Osteoblast (primary cell): Measurements from ENCODE around the gene MTMR2. TPM values are rescaled to one million over a fixed set of nuclear protein-coding genes. Genes with fewer than 3 reads are reported as not detected.
A peak's percentile ranks its signal among the peaks of the same experiment; 100 is the strongest.

Experiments used
- DNase-seq: peaks from one replicate; pipeline ENCODE4 v3.0.0; 2011; ENCODE audit warnings: low spot score, mixed read lengths; ENCODE audit not compliant: insufficient read length; ENCODE audit errors: missing footprints
- H2AFZ ChIP-seq: 2 replicates; pipeline ENCODE4 v1.6.0; 2011; ENCODE audit warnings: mild to moderate bottlenecking, low read length
- H3K27ac ChIP-seq: 2 replicates; pipeline ENCODE4 v1.5.1; 2011; ENCODE audit warnings: mild to moderate bottlenecking, low read depth, low read length, moderate library complexity
- H3K27me3 ChIP-seq: 2 replicates; pipeline ENCODE4 v1.6.0; 2012; ENCODE audit warnings: mild to moderate bottlenecking, control low read depth, inconsistent platforms, low read length, moderate library complexity; ENCODE audit not compliant: insufficient read depth
- H3K36me3 ChIP-seq: 2 replicates; pipeline ENCODE4 v1.5.1; 2011; ENCODE audit warnings: mild to moderate bottlenecking, low read length, control low read depth, moderate library complexity; ENCODE audit not compliant: insufficient read depth
- H3K4me1 ChIP-seq: 2 replicates; pipeline ENCODE4 v1.5.1; 2011; ENCODE audit warnings: mild to moderate bottlenecking, low read length, control low read depth, moderate library complexity; ENCODE audit not compliant: insufficient read depth
- H3K4me2 ChIP-seq: 2 replicates; pipeline ENCODE4 v1.6.0; 2011; ENCODE audit warnings: mild to moderate bottlenecking, low read length; ENCODE audit not compliant: insufficient read depth
- H3K4me3 ChIP-seq: fragments of 200-600 bp; sonication (generic); 3 replicates; pipeline ENCODE4 v1.5.1; 2012; ENCODE audit warnings: mild to moderate bottlenecking, low read length, inconsistent platforms; ENCODE audit not compliant: insufficient read depth
- H3K79me2 ChIP-seq: 2 replicates; pipeline ENCODE4 v1.6.0; 2012; ENCODE audit warnings: mild to moderate bottlenecking, low read length, control low read depth, inconsistent platforms; ENCODE audit not compliant: insufficient read depth
- H3K9me3 ChIP-seq: 2 replicates; pipeline ENCODE4 v1.5.1; 2011; ENCODE audit warnings: low read depth, low read length, control low read depth
- H4K20me1 ChIP-seq: 2 replicates; pipeline ENCODE4 v1.6.0; 2012; ENCODE audit warnings: mild to moderate bottlenecking, low read length, control low read depth; ENCODE audit not compliant: insufficient read depth
- total RNA-seq: library from RNA; depleted of rRNA; stranded (reverse); fragments of >200 nt; gene quantifications from 2 replicates; pipeline ENCODE4 v1.2.3, GENCODE V29; 2012
- TF ChIP-seq, protein P1 (sequence below): IDR thresholded peaks from 2 replicates; pipeline ENCODE4 v1.5.1; 2011; ENCODE audit warnings: mild to moderate bottlenecking, low read depth, low read length, moderate library complexity; ENCODE audit errors: extremely low read depth

The MTMR2 gene
- total RNA-seq, 1 donor = 44.9 TPM

DNA sequence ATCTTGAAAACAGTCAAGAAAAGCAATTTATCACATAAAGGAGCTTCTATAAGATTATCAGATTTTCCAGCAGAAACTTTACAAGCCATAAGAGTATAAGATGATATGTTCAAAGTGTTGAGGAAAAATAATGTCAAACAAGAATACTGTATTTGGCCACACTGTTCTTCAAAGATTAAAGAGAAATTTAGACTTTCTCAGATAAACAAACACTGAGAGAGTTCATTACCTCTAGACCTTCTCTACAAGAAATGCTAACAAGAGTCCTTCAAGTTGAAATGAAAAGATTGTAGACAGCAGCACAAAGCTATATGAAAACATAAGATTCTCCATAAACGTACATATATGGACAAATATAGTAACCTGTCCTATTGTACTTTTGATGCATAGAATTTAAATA lies 8.0 kb upstream of the MTMR2 start:
- no peaks in the 10 kb centered on the region for H3K4me1 ChIP-seq
- no peak overlapping the region for H2AFZ ChIP-seq
- no peak overlapping the region for H3K4me3 ChIP-seq
- DNase-seq = peak; percentile 65
- TF ChIP-seq, protein P1, sequence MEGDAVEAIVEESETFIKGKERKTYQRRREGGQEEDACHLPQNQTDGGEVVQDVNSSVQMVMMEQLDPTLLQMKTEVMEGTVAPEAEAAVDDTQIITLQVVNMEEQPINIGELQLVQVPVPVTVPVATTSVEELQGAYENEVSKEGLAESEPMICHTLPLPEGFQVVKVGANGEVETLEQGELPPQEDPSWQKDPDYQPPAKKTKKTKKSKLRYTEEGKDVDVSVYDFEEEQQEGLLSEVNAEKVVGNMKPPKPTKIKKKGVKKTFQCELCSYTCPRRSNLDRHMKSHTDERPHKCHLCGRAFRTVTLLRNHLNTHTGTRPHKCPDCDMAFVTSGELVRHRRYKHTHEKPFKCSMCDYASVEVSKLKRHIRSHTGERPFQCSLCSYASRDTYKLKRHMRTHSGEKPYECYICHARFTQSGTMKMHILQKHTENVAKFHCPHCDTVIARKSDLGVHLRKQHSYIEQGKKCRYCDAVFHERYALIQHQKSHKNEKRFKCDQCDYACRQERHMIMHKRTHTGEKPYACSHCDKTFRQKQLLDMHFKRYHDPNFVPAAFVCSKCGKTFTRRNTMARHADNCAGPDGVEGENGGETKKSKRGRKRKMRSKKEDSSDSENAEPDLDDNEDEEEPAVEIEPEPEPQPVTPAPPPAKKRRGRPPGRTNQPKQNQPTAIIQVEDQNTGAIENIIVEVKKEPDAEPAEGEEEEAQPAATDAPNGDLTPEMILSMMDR = no peak
- H3K27me3 ChIP-seq = no peaks in the 10 kb centered on the region
- H4K20me1 ChIP-seq = no peaks in the 10 kb centered on the region
- H3K36me3 ChIP-seq = no peaks in the 10 kb centered on the region
- H3K27ac ChIP-seq = no peak overlapping the region
- H3K79me2 ChIP-seq = no peaks in the 10 kb centered on the region
- no peak overlapping the region for H3K4me2 ChIP-seq
- no peaks in the 10 kb centered on the region for H3K9me3 ChIP-seq

DNA sequence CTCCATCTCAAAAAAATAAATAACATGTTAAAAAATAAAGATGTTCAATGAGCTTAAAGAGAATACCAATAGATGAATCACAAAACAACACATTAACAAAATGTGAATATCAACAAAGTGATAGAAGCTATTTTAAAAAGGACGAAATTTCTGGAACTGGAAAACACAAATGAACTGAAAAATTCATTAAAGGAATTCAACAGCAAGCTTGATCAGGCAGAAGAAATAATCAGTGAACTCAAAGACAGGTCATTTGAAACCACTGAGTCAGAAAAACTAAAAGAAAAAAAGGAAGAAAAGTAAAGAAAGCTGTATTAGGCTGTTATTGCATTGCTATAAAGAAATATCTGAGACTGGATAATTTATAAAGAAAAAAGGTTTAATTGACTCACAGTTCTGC lies 7.0 kb upstream of the MTMR2 start:
- Histone ChIP-seq H3K4me1 (no peaks in the 10 kb centered on the region), H3K27ac (no peak overlapping the region), H3K4me2 (no peak overlapping the region), H2AFZ (no peak overlapping the region), H3K27me3 (no peaks in the 10 kb centered on the region), H4K20me1 (no peaks in the 10 kb centered on the region), H3K4me3 (no peak overlapping the region), H3K79me2 (no peaks in the 10 kb centered on the region), H3K9me3 (no peaks in the 10 kb centered on the region), H3K36me3 (no peaks in the 10 kb centered on the region)
- TF ChIP-seq, protein P1 = no peak
- no peak for DNase-seq

DNA sequence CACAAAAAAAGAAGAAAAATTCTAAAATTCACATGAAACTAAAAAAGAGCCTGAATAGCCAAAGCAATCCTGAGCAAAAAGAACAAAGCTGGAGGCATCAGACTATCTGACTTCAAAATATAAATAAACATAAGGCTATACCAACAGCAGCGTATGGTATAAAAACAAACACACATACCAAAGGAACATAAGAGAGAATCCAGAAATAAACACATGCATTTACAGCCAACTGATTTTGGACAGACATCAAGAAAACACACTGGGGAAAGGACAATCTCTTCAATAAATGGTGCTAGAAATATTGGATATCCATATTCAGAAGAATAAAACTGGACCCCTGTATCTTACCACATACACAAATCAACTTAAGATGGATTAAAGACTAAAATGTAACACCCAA lies 2.8 kb upstream of the MTMR2 start:
- Histone ChIP-seq H3K79me2 (peaks cover 34% of the 10 kb centered on the region), H3K27me3 (no peaks in the 10 kb centered on the region), H4K20me1 (no peaks in the 10 kb centered on the region), H2AFZ (no peak overlapping the region), H3K4me2 (no peak overlapping the region), H3K27ac (no peak overlapping the region), H3K9me3 (no peaks in the 10 kb centered on the region), H3K4me1 (peaks cover 19% of the 10 kb centered on the region), H3K36me3 (no peaks in the 10 kb centered on the region), H3K4me3 (no peak overlapping the region)
- no peak for DNase-seq
- TF ChIP-seq, protein P1 = no peak

DNA sequence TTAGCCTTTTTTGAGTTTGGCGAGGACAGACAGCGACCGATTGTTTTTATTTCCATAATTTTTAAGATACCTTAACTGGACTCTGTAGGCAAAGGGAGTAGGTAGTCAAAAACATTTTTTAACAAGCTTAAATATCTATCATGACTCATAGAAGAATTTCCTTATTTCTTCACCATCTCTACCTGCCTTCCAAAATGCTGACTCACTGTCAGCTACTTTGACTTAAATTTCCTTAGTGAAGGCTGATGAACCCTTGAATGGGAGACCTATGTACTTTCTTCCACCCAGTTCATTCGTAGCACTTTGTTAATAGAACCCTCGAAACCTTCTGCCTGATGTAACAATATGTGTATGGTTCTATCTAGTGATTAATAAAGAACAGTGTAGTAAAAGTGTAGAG lies 1.1 kb upstream of the MTMR2 start:
- DNase-seq = peak; percentile 46
- no peaks in the 10 kb centered on the region for H3K36me3 ChIP-seq
- H2AFZ ChIP-seq = no peak overlapping the region
- peak overlapping the region; percentile 99 for H3K4me2 ChIP-seq
- peaks cover 19% of the 10 kb centered on the region for H3K4me1 ChIP-seq
- H3K9me3 ChIP-seq = no peaks in the 10 kb centered on the region
- H3K27me3 ChIP-seq = no peaks in the 10 kb centered on the region
- peak overlapping the region; percentile 96 for H3K4me3 ChIP-seq
- TF ChIP-seq, protein P1 = no peak
- H3K27ac ChIP-seq = peak overlapping the region; percentile 94
- peaks cover 3% of the 10 kb centered on the region for H4K20me1 ChIP-seq
- H3K79me2 ChIP-seq = peaks cover 51% of the 10 kb centered on the region
